MM.1S (cell line): Measurements from ENCODE around the gene LSAMP.

ENCODE experiments used
- DNase-seq: peaks from one replicate; pipeline ENCODE4 v3.0.0-alpha.2; 2015
- H2AFZ ChIP-seq: fragments of 300-600 bp; sonication (generic); 2 replicates; pipeline ENCODE4 v1.6.0; 2016; ENCODE audit warnings: antibody characterized with exemption, low read length
- H3F3A ChIP-seq: fragments of 300-600 bp; sonication (generic); 2 replicates; pipeline ENCODE4 v1.6.1; 2016; ENCODE audit warnings: mild to moderate bottlenecking, antibody characterized with exemption, low read length, moderate library complexity, mixed read lengths; ENCODE audit not compliant: insufficient read depth
- H3K27ac ChIP-seq: fragments of 300-600 bp; sonication (generic); 2 replicates; pipeline ENCODE4 v1.5.1; 2016; ENCODE audit warnings: mild to moderate bottlenecking, low read length
- H3K27me3 ChIP-seq: fragments of 300-600 bp; sonication (generic); replicated peaks from 2 replicates; pipeline ENCODE4 v1.6.0; 2016; ENCODE audit warnings: low read length; ENCODE audit not compliant: insufficient read depth
- H3K36me3 ChIP-seq: fragments of 300-600 bp; sonication (generic); replicated peaks from 2 replicates; pipeline ENCODE4 v1.6.1; 2016; ENCODE audit warnings: mild to moderate bottlenecking, low read length, mixed read lengths; ENCODE audit not compliant: insufficient read depth
- H3K4me1 ChIP-seq: fragments of 300-600 bp; sonication (generic); 2 replicates; pipeline ENCODE4 v1.6.1; 2016; ENCODE audit warnings: low read length, mixed read lengths
- H3K4me2 ChIP-seq: fragments of 300-600 bp; sonication (generic); 2 replicates; pipeline ENCODE4 v1.6.0; 2016; ENCODE audit warnings: low read depth, low read length
- H3K4me3 ChIP-seq: fragments of 300-600 bp; sonication (generic); 2 replicates; pipeline ENCODE4 v1.5.1; 2016; ENCODE audit warnings: low read length, mixed read lengths
- H3K79me2 ChIP-seq: fragments of 300-600 bp; sonication (generic); 2 replicates; pipeline ENCODE4 v1.6.1; 2016; ENCODE audit warnings: mixed run types, low read length, mixed read lengths
- H3K9ac ChIP-seq: fragments of 300-600 bp; sonication (generic); 2 replicates; pipeline ENCODE4 v1.6.1; 2016; ENCODE audit warnings: low read length, mixed read lengths
- H3K9me2 ChIP-seq: fragments of 300-600 bp; sonication (generic); replicated peaks from 2 replicates; pipeline ENCODE4 v1.6.1; 2016; ENCODE audit warnings: mild to moderate bottlenecking, low read length, mixed read lengths; ENCODE audit not compliant: insufficient read depth
- H3K9me3 ChIP-seq: fragments of 300-600 bp; sonication (generic); replicated peaks from 2 replicates; pipeline ENCODE4 v1.6.1; 2016; ENCODE audit warnings: mild to moderate bottlenecking, low read length, mixed read lengths; ENCODE audit not compliant: insufficient read depth
- H4K20me1 ChIP-seq: fragments of 300-600 bp; sonication (generic); 2 replicates; pipeline ENCODE4 v1.6.1; 2016; ENCODE audit warnings: mild to moderate bottlenecking, low read length, moderate library complexity, mixed read lengths; ENCODE audit not compliant: insufficient read depth
- EZH2 ChIP-seq: fragments of 300-600 bp; sonication (generic); optimal IDR thresholded peaks from 2 replicates; pipeline ENCODE3; 2017; ENCODE audit warnings: low read depth, mild to moderate bottlenecking, antibody characterized with exemption, low read length, mixed read lengths
- EZH2phosphoT487 ChIP-seq: fragments of 300-600 bp; sonication (generic); IDR thresholded peaks from 2 replicates; pipeline ENCODE4 v1.6.1; 2018; ENCODE audit warnings: antibody characterized with exemption, low read length
- TF ChIP-seq, protein P1 (sequence below): fragments of 300-600 bp; sonication (generic); IDR thresholded peaks from 2 replicates; pipeline ENCODE4 v1.5.1; 2016; ENCODE audit warnings: antibody characterized with exemption, low read length, mixed read lengths

The LSAMP gene

DNA sequence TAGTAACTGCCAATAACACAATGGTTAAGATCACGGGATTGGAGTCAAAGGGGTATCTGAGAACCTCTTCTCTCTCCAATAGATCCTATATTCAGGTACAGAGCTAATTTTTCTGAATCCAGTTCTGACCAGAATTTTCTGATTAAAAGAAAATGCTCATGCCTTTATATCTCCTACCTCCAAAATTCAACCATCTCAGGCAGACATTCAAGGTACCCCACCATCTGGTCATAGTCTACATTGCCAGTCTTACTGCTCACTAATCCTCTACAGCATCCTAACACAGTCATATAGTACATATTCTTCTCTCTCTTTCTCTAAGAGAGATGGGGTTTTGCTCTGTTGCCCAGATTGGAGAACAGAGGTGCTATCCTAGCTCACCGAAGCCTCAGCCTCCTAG, 59.1 kb downstream of the LSAMP start:
- Histone ChIP-seq H4K20me1 (no peaks in the 10 kb centered on the region), H3K27me3 (no peaks in the 10 kb centered on the region), H3K9ac (no peak overlapping the region), H3K9me3 (no peaks in the 10 kb centered on the region), H3K4me3 (no peak overlapping the region), H2AFZ (no peak overlapping the region), H3K4me2 (no peak overlapping the region), H3K9me2 (no peaks in the 10 kb centered on the region), H3K27ac (no peak overlapping the region), H3F3A (no peaks in the 10 kb centered on the region), H3K79me2 (no peaks in the 10 kb centered on the region), H3K36me3 (no peaks in the 10 kb centered on the region), H3K4me1 (no peaks in the 10 kb centered on the region)
- no peak for TF ChIP-seq EZH2
- TF ChIP-seq, protein P1, sequence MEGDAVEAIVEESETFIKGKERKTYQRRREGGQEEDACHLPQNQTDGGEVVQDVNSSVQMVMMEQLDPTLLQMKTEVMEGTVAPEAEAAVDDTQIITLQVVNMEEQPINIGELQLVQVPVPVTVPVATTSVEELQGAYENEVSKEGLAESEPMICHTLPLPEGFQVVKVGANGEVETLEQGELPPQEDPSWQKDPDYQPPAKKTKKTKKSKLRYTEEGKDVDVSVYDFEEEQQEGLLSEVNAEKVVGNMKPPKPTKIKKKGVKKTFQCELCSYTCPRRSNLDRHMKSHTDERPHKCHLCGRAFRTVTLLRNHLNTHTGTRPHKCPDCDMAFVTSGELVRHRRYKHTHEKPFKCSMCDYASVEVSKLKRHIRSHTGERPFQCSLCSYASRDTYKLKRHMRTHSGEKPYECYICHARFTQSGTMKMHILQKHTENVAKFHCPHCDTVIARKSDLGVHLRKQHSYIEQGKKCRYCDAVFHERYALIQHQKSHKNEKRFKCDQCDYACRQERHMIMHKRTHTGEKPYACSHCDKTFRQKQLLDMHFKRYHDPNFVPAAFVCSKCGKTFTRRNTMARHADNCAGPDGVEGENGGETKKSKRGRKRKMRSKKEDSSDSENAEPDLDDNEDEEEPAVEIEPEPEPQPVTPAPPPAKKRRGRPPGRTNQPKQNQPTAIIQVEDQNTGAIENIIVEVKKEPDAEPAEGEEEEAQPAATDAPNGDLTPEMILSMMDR: no peak
- no peak for DNase-seq

DNA sequence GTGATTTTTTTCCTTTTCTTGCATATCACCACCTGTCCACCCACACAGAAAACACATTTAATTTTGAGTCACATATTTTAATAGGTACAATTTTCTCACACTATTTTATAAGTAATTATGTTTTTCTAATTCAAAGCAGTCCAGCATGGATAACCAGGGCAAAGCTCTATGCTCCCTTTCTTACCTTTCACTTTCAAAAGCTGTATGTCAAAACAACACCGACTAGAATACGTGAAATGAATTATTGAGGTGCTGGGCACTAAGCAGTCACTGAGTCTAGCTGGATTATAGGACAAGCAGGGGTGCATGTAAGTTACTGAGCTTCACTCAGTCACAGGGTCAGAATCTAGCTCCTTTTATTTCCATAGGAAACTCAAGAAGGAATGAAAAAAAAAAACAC, 60.6 kb downstream of the LSAMP start:
- H3K9ac ChIP-seq: no peak overlapping the region

DNA sequence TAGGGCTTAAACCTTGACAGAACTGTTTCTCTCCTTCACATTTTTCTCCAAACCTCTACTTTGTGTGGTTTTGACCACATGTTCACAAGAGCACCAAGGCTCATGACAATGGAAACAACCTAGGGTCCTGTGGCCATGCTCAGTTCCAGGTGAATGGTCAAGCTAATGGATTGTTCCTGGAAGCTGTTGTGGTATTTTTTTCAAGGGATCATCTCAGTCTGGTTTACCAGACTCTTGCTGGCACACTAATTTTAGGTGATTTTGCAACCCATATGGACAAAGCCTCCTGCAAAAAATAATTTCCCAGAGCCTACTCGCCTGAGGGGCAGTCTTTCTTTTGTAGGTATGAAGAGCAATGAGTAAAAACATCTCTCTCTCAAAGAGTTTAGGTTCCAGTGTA, 67.2 kb downstream of the LSAMP start:
- DNase-seq: no peak
- Histone ChIP-seq H3K9me2 (no peaks in the 10 kb centered on the region), H2AFZ (no peak overlapping the region), H3K4me1 (no peaks in the 10 kb centered on the region), H4K20me1 (no peaks in the 10 kb centered on the region), H3F3A (no peaks in the 10 kb centered on the region), H3K36me3 (no peaks in the 10 kb centered on the region), H3K9ac (no peak overlapping the region), H3K79me2 (no peaks in the 10 kb centered on the region), H3K4me3 (no peak overlapping the region), H3K27ac (no peak overlapping the region), H3K9me3 (no peaks in the 10 kb centered on the region), H3K4me2 (no peak overlapping the region), H3K27me3 (no peaks in the 10 kb centered on the region)
- TF ChIP-seq EZH2: no peak
- TF ChIP-seq, protein P1: no peak
- no peak for TF ChIP-seq EZH2phosphoT487

More for the DNA sequence above, 60.6 kb downstream of the LSAMP start:
- Histone ChIP-seq H3K36me3 (no peaks in the 10 kb centered on the region), H3F3A (no peaks in the 10 kb centered on the region), H3K4me1 (no peaks in the 10 kb centered on the region), H3K4me3 (no peak overlapping the region), H3K79me2 (no peaks in the 10 kb centered on the region), H3K27ac (no peak overlapping the region), H3K9me2 (no peaks in the 10 kb centered on the region), H3K9me3 (no peaks in the 10 kb centered on the region), H2AFZ (no peak overlapping the region), H3K4me2 (no peak overlapping the region), H4K20me1 (no peaks in the 10 kb centered on the region), H3K27me3 (no peaks in the 10 kb centered on the region)
- TF ChIP-seq, protein P1: no peak
- TF ChIP-seq EZH2phosphoT487: no peak
- no peak for DNase-seq

DNA sequence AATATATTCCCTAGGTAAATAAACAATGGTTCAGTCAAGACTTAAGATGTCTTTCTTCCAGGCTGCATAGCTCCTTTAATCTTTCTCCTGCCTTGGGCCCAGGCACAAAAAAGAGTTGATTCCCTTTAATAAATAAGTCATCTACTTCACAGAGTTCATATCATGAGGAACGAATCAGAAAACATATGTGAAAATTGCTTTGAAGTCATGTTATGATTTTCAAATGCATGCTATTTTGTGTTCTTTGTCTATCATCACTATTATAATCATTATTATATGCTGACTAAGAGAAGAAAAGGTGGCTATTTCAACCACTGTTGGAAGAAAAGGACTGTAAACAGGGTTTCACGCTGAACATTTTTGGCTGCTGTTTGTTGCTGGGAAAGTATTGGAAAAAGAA, 70.4 kb downstream of the LSAMP start:
- Histone ChIP-seq H2AFZ (no peak overlapping the region), H3K9ac (no peak overlapping the region), H3K27ac (no peak overlapping the region), H4K20me1 (no peaks in the 10 kb centered on the region), H3K4me3 (no peak overlapping the region), H3K4me2 (no peak overlapping the region), H3K27me3 (no peaks in the 10 kb centered on the region), H3K36me3 (no peaks in the 10 kb centered on the region), H3K4me1 (no peaks in the 10 kb centered on the region), H3K9me2 (no peaks in the 10 kb centered on the region), H3K9me3 (no peaks in the 10 kb centered on the region), H3K79me2 (no peaks in the 10 kb centered on the region), H3F3A (no peaks in the 10 kb centered on the region)
- DNase-seq: no peak
- TF ChIP-seq EZH2phosphoT487 (no peak), EZH2 (no peak)
- TF ChIP-seq, protein P1: no peak
